Activated CD8-positive, alpha-beta memory T cell treated with anti-CD3 and anti-CD28 coated beads for 4 hours (primary cell): Measurements from ENCODE around the gene MOGAT2.
"Not testable (repeated sequence)": the region's sequence is repeated elsewhere in the genome, so short reads cannot be mapped to it uniquely, and the experiment has no call there.

Experiments
- DNase-seq, 2 donors: peaks; one replicate each; pipeline ENCODE4 v3.0.0-alpha.2; 2020; ENCODE audit warnings: low read depth in 2 of 2

MOGAT2 gene

DNA sequence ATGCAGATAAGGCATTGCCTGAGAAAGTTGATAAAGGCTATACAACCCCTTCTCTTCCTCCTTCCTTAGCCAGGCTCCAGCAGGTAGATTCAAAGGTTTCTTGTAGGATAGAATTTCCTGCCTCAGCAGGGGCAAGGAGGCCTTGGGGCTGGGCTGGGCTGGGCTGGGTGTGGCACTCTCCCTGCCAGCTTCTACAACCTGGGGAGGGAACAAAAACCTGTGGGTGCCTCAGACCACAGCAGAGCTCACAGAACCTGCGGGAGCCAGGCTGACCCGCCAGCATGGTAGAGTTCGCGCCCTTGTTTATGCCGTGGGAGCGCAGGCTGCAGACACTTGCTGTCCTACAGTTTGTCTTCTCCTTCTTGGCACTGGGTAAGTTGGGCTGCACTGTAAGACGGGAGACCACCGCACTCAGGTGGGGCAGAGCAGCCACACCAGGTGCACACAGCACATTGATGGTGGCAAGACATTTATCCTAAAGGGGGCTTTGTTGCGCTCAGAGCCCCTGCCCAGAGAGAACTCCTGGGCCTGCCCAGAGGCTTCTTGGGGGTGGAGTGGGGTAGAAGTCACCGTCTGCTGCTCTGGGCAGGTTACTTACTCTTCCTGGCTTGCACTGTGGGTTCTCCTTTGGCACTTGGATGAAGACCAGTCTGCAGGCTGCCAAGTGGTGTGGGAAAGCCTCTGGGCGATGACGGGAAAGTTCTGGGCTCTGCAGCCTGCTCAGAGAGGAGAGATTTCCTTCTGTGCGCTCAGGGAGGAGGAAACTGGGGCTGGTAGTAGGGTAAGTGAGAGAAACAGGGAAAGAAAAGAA is at the start of gene MOGAT2:
MOGAT2 (plus strand) TSS at position 231 of the 811 bp plus-strand sequence; CDS start at position 282, 51 bp downstream.
- no peak for DNase-seq

DNA sequence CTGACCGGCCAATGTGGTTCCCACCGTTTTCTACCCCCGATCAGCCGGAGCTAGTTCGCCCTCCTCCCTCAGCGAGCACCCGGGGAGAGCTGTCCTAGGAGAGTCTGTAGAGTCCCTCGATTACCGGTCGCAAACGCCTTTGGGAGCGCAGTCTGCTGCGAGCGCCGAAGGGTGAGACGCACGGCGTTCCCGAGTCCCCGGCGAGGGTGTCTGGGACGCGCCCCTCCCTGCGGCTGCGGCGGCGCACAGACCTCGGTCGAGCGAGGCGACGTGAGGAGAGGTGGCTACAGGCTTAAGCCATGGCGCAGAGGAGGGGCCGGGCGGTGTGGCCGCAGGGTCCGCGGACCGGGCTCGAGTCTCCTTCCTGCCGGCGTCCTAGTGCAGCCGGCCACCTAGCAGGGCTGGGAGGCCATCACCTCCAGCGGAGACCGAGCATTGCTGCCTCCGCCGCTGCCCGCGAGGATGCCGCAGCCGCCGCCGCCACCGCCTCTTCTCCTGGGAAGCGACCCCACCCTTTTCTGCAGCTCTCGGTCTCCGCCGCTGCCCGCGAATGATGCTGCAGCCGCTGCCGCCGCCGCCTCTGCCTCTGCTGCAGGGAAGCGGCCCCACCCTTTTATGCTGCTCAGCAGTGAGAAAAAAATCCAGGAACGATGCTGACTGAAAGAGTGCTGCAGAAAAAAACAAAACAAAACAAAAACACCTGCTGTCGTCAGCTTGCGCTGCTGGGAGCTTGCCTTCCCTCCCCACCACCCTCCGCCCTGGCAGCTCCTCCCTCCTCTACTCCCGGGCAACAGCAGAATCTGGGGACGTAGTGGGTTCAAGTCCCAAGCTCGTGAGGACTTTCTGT is 49.0 kb upstream of the MOGAT2 start, which contains the start of gene MAP6:
MAP6 (minus strand) TSS at position 588 of the 847 bp plus-strand sequence. CDS start 669 bp downstream, outside the sequence.
- no peak for DNase-seq

DNA sequence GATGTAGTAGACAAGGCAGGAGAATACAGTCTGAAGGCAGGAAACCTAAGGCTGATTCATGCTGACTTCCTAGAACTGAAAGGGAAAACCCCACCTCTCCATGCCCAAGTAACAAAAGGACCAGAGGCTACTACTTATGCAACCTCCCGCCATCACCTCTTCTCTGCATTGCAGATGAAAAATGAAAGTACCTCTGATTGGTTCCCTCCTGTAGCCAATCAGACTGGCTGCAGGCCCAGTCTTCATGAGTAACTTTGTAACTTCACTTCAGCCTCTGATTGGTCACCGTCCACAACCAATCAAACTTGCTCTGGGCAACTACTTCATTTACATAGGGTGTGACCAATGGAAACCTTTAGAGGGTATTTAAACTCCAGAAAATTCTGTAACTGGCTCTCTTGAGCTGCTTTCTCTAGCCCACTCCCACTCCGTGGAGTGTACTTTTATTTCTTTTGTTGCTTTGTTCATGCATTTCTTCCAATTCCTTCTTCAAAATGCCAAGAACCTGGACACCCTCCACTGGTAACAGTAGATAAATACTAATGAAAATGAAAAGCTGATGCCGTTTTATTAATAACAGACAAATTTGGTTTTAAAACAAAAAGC is 43.6 kb upstream of the MOGAT2 start:
- no peak for DNase-seq

DNA sequence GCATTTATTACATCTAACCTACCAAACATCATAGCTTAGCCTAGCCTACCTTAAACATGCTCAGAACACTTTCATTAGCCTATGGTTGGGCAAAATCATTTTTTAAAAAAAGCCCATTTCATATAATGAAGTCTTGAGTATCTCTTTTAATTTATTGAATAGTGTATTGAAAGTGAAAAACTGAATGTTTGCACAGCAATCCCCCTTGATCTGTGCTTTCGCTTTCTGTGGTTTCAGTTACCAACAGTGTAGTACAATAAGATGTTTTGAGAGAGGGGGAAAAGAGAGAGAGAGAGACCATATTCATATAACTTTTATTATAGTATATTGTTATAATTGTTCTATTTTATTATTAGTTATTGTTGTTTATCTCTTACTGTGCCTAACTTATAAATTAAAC is 40.4 kb upstream of the MOGAT2 start:
- no peak for DNase-seq

DNA sequence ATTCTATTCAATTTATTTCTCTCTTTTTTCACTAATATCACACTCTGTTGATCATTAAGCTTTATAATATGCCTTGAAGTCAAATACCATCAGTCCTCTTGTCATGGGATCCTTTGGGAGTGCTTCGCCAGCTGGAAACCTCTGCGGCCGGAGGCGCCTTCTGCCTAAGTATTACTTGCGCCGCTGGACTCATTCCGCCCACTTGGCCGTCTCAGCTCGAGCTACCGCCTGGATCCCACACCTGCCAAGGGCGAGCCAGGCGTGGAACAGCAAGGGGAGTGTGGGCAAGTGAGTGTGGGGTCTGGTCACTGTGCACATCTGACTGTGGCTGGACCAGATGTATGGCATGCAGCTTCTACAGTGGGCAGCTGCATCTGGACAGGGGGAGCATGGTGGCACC is 39.7 kb upstream of the MOGAT2 start:
- DNase-seq = no peak

DNA sequence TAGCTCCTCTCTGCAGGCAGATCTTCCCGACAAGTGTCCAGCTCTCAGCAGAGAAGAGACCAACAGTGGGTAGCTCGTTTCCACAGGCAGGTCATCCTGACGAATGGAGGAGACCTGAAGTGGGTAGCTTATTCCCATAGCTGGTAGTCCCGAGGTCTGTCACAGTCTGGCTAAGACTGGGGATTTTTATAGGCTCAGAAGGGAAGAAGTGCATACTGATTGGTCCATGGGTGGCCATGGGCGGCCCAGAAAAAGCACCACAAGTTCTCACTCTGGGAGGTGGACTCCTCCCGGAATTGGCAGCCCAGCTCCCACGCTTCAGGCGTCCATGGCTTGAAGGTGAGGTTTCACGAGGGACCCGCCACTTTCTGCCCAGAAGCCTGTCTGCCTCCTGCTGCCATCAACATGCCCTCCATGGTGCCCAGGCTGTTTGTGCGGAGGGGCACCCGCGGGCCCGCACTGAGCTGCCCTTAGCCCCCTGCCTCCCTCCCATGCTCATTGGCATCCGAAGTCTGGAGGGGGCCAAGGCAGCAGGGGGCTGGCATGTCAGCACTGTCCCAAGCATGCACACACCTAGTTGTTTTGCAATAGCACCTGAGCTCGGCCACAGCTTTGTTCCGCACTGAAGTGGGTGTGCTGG is 38.9 kb upstream of the MOGAT2 start:
- no peak for DNase-seq

DNA sequence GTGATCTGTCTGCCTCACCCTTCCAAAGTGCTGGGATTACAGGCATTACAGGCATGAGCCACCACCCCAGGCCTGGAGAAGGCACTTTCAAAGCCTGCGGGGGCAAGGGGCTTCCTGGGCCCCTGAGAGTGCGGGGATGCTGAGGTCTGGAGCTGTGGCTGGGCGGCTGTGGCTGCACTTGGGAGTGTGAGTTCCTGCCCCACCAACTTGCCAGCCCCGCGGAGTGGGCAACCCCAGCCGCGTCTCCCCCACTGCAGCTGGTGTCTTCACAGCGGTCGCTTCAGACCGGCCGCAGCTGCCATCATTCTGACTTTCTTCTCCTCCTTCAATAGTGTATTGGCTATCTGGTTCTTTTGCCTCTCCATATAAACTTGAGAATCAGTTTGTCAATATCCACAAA is 38.1 kb upstream of the MOGAT2 start:
- no peak for DNase-seq

DNA sequence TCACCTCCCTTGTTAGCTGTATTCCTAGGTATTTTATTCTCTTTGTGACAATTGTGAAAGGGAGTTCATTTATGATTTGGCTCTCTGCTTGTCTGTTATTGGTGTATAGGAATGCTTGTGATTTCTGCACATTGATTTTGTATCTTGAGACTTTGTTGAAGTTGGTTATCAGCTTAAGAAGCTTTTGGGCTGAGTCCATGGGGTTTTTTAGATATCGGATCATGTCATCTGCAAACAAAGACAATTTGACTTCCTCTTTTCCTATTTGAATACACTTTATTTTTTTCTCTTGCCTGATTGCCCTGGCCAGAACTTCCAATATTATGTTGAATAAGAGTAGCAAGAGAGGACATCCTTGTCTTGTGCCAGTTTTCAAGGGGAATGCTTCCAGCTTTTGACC is 33.8 kb upstream of the MOGAT2 start:
- not testable (repeated sequence) for DNase-seq

DNA sequence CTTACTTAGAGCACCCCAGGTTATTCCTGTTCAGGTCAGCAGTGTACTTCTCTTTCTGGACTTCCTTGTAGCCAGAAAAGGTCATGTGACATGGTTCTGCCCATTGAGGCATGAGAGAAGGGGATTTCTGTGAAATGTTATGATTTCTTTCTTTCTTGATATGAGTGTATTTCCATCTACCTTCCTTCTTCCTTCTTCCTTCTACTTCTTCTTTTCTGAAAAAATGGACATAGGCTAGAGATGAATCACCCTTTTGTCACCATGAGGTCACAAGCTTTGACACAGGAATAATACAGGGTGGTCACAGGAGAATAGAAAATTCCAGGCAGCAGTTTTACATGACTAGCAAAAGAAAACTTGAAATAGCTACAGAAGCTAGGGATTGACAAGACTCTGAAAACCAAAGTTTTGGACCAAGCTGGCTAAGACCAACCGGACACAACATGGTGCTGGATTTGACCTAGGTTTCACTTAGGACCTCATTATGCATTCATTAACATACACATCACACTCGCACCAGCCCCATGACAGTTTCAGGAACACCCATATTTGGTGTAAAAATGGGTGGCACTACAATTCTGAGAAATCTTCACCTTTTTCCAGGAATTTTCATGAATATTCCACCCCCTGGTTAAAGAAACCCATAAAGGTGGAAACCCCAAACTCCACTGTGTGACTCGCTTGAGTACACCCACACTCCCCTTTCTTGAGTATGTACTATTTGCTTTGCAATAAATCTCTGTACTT is 27.6 kb upstream of the MOGAT2 start:
- DNase-seq = no peak

DNA sequence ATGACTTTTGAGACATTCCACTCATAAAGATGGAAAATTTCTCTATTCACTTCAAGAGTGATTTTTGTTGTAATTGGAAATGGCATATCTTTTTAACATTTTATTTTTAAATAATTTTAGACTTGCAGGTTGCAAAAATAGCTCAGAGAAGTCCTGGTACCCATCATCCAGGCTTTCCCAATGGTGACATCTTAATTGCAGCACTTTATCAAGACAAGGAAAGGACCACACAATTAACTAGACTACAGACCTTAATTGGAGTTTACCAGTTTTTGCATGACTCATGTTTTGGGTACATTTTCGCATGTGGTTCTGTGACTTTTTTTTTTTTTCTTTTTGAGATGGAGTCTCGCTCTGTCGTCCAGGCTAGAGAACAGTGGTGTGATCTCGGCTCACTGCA is 25.8 kb upstream of the MOGAT2 start:
- DNase-seq = no peak

DNA sequence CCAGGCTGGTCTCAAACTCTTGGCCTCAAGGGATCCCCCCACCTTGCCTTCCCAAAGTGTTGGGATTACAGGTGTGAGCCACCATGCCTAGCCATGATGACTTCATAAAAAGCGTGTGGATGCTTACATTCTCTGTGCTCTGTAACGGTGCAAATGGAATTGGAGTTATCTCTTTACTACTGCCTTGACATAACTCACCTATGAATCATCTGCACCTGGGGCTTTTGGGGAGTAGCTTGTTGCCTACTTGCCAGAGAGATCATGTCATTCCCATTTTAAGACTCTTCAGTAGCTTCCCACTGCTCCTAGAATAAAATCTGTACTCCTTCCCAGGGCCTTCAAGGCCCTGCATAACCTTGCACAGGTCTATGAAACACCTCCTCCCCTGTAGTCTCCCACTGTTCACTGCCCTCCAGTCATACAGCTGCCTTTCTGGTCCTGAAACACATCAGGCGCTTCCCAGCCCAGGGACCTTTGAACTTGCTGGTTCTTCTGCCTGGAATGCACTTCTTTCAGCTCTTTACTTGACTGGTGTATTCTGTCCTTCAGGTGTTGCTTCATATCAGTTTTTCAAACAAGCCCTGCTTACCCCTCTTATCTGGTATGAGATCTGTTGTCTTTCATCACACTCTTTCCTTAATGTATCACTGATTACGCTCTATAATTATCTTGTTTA is 19.6 kb upstream of the MOGAT2 start:
- no peak for DNase-seq

DNA sequence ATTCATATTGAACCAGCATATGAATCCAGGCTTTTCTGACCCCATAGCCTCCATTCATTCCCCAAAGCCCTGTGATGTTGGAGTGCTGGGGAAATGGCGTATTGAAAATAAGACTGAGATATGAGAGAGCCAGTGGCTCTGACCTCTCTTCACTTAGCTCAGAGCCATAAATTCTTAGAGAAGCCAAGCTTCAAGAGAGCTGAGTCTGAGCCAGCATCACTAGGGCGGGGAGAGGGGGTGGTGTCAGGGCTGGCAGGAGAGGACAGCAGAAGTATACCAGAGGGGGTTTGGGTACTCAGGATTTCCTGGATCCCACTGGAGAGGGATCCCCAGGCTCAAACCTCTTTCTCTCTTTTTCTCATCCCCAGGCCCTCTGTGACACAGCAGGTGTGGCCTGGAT is 16.7 kb upstream of the MOGAT2 start:
- DNase-seq = no peak

DNA sequence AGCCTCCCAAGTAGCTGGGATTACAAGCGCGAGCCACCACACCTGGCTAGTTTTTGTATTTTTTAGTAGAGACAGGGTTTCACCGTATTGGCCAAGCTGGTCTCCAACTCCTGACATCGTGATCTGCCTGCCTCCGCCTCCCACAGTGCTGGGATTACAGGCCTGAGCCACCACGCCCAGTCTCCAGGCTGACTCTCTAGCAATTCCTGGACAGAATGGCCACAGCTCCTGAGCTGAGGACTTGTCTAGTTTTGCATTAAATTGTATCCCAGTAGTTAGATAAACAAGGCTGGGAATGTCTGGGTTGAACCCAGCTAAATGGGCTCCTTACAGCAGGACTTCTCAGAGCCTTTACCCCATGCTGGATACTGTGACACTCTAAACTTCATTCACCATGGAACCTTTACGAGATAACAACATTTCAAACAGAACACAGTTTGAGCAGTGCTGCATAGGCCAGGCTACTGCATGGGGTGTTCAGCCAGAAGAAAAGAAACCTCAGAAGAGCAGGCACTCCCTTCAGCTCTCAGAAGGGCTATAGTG is 13.9 kb upstream of the MOGAT2 start:
- DNase-seq = no peak

DNA sequence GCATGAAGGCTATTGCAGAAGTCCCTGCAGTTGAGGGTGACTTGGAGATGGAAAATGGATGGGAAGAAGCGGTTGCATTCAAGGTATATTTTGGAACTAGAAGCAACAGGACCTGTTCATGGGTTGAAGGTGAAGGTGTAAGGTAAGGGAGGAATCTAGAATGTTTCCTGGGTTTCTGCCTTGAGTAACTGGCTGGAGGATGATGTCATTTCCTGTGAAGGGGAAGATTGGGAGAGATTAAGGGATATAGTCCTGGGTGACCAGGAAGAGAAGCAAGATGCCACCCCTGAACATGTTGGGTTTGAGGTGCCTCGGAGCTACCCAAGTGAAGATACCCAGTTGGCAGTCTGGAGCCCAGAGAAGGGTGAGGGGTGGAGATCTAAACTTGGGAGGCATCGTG is 12.1 kb upstream of the MOGAT2 start:
- DNase-seq = no peak

DNA sequence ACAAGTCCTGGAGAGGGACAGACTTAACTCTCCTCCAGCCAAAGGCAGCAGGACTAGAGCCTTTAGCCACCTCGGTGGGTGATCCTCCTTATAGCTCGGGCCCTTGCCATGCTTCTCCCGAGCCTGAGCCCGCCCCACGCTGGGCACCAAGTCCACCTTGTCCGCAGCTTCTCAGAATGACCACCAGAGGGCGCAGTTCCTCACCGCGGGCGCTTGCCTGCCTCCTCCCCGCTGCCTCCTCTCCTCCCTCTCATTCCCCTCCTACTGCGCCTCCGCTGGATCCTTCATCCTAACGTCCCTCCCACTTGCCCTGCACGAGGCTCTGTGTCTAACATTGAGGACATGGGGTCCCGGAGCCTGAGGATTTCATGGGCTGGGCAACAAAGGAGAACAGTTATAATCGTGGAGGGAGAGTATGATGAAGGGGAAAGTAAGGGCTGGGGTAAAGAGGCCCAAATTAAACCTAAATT is 11.3 kb upstream of the MOGAT2 start:
- peak; percentile 28 to 35 for DNase-seq

DNA sequence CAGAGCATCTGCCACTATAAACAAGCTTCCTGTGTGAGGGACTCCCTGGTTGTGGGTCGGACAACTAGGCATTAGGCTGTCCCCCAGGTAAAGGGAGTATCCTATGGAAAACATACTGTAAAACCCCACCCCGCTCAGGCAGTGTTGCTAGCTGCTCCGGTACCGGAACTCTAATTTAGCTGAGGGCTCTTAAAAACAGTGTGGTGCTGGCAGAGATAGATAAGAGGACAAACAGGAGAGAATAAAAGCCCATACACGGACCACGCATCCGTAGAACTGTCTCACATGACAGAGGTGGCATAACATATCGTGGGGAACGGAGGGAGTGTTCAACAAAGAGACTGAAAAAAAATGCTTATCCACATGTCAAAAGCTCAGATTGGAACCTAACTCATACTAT is 3.4 kb upstream of the MOGAT2 start:
- DNase-seq = no peak

DNA sequence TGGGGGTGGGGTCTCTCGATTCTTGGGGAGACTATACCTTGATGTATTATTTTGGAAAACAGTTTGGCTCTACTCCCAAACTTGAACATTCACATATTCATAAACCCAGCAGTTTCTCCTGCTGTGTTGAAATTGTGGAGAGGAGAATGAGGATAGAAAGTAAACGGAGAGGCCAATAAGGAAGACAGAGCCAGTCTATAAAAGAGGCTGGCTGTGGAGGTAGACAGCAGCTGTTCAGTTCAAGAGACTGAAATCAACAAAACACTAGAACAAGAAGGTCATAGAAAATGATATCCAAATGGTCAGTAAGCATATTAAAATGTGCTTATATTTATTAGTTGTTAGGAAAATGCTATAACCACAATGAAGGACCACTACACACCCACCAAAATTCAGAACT is 1.9 kb upstream of the MOGAT2 start:
- DNase-seq = no peak

DNA sequence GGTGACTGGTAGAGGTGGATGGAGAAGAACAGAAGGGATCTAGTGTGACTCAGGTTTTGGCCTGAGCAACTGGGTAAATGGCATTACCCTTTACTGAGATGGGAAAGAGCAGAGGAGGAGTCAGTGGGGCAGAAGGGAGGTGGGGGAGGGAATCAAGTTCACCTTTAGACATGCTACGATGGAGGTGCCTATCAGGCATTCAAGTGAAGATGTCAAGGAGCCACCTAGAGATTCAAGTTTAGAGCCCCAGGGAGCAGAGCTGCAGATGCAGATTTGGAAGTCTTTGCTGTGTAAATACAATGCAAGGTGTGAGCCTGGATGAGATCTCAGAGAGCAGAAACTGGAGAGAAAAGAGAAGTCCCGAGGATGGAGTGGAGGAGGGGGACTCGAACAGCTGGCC is 979 bp upstream of the MOGAT2 start:
- DNase-seq = no peak

DNA sequence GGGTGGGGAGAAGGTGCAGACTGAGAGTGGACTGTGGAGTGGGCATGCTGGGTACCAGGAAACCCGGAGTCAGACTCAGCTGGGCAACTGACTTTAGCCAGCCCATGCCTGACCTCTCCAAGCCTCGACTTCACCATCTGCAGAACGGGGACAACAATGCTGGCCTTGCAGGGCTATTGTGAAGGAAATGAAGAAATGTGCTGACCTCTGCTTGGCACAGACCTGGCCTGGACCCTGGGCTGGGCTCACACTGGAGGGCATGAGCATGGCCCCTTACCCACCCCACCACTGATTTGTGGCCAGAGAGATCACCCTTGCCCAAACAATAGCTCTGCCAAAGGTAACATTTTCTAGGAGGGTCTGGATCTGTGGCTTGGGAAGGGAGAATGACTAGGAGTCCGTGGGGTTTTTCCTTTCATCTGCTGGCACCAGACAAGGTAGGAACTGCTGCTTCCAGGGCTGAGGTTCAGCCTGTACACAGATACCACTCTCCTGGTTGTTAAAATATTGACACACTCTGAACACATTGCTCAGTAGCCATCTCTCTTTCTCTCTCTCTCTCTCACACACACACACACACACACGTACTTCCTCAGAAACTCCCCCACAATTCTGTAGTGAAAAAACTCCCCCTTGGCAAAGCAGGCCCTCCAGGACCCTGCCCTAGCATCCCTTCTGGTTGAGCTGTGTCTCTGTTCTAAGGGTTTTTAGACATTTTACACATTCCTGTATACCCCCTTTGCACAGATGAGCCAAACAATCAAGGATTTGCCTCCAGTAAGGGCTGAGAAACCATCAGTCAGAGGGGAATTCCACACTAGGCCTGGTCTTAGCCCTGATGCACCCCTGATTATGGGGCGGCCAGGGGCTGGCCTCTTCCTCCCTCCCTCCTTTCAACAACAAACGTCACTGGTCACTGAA is 1.0 kb downstream of the MOGAT2 start:
- DNase-seq = no peak
